GM21717 (cell line): ENCODE data around the gene SAMD10.
A peak's percentile ranks its signal among the peaks of the same experiment; 100 is the strongest.

Experiments used
- ATAC-seq: cut with Tn5 transposase; IDR thresholded peaks from one replicate; pipeline ENCODE4 v1.9.1; 2021; ENCODE audit warnings: mild to moderate bottlenecking, moderate library complexity; ENCODE audit not compliant: unreplicated experiment

Gene SAMD10

DNA sequence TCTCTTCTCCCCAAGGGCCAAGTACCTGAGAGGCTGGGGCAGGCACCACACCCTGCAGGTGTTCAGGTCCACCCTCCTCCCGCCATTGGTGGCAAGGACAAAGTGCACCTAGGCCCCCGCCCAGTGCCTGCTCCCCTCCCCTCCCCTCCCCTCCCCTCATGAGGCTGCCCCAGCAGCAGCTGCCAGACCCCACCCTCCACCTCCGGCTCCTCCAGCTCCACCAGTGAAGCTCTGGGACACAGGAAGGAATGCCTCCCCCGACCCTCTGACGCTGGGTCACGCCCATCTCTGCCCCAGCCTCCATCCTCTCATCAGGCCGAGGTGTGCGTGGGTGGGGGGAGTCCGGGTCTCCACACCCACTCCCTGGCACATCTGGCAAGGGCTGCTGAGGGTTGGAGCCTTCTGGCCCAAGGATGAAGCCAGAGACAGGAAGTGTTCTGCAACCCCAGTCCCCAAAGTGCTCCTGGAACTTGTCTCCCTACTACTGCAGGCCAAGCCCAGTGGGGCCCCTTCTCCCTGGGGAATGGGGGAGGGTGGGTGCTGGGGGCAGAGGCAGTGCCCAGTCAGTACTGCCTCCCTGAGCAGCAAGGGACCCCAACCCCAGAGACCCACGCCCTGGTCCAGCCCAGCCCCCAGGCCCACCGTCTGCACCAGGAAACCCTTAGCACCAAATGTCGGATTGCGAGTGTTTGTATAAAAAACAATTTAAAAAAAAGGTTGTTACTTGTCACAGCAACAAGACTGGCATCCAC lies 21.6 kb downstream of the SAMD10 start:
- ATAC-seq = no peak

DNA sequence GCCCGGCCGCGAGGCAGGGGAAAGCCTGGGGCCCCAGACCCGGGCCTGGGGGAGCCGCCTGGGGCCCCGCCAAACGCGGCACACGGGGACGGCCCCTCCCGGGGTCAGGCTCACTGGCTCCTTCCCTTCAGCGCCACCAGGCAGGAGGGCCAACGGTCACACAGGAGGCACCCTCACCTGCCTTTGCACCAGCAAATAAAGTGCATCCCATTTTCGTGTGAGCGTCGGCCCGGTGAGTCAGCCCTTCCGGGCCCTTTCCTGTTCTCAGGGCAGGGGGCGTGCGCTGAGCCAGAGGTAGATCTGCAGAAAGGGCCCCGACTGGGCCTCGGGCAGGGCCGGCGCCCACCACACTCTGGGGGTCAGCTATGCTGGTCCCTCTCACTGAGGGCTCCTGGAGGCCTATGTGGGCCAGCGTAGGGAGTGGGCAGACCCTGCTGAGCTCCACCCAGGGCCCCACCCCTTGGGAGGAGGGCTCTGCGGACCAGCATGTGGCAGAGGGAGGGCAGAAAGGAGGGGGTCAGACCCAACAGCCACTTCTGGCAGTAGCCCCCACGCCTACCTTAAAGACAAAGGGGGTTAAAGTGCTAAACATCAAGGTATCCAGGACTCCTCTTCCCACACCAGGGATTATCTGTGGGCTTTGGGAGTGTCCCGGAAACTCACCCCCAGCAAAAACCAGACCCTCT lies 22.3 kb downstream of the SAMD10 start:
- ATAC-seq = no peak

DNA sequence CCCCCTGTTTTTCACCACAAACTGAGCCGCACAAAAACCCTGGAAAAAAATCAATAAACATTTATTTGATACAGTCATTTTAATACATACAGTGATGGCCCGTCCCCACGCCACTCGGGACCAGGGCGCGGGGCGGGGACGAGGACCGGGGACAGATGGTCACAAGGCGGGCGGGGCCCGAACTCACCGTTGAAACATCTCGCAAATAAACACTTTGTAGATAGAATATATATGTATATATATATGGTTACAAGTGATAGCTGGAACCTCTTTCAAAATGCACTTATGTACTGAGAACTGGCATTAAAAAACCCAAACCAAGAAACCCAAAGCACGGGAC lies 22.8 kb downstream of the SAMD10 start:
- ATAC-seq = no peak

DNA sequence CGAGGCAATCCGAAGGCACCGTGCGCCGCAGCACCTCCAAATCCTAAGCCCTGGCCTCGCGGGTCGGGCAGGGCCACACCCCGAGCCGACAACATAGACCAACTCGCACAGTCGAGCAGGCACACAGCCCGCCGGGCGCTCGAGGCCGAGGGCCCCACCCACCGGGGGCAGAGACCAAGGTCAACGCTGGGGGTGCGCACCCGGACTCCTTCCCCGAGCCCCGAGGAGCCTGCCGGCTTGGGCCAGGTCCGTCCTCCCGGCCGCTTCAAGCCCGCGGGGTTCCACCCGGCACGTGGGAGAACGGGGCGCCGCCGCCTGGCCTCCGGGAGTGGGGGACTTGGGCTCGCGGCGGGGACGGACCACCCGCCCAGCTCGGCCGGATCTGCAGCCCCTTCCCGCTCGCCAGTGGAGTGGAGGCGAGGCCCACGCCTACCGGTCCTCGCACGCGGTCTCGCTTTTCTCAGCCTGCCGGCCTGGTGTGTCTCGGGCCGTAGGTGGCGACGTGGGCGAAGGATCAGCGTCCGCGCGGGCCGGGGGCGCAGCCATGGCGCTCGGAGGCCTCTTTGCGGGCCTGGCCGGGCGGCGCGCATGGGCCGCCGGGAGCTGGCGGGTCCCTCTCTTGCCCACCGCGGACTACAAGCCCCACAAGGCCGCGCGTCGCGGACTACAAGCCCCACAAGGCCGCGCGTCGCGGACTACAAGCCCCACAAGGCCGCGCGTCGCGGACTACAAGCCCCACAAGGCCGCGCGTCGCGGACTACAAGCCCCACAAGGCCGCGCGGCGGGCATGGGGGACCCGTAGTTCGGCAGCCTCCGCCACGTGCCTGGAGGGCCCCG lies 23.4 kb downstream of the SAMD10 start, which contains the start of gene UCKL1:
UCKL1 (minus strand) TSS at position 590 of the 837 bp plus-strand sequence; CDS start at position 546, 44 bp downstream.
- peak; percentile 53 for ATAC-seq

DNA sequence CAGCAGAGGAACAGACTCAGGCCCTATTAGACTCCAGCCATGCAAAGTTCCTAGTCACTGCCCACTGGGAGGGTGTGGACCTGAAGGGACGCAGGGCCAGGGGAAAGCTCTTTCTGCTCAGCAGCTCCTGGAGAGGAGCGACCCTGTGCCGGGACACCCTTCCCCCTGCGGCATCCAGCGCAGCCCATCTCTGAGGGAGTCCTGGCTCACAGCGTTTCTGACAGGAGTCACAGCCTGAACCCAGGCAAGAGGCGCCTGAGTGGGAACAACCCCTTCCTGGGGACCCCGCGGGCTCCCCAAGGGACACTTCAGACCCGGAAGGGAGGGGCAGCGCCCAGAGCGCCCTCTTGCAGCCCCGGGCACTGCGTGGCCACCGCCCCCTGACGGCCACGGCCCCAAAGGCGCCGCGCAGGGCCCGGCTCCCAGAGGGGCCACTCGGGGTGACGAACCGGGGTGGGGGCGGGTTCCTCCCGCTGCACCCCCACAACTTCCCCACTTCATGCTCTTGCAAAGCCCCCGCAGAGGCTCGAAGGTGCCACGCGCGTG lies 24.1 kb downstream of the SAMD10 start:
- ATAC-seq = no peak

DNA sequence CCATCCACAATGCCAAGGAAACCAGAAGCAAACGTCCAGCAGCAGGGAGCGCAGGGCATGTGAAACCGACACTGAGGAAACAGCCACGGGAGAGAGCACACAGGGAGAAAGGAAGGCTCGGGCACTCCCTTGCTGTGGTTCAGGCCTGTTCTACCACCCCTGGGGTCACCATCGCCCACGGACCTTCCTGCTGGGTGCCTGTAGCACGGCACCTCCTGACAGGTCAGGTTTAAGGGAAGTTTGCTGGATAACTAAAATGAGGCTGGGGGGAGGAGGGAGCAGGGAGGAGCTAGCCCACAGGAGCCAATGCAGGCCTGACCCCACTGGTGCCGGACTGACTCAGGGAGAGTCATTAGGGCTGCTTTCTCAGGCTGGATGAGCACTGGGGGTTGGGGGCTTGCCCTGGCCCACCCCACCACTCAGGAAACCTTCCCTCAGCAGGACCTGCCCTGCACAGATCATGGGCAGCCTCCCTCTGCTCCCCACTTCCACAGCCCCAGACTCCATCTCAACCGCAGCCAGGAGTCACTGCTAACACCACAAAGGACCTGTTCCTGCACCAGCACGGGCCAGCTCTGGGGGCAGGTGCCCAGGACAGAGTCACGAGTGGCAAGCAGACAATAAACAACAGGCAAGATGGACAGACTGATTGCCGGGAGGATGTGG lies 25.5 kb downstream of the SAMD10 start:
- ATAC-seq = no peak

DNA sequence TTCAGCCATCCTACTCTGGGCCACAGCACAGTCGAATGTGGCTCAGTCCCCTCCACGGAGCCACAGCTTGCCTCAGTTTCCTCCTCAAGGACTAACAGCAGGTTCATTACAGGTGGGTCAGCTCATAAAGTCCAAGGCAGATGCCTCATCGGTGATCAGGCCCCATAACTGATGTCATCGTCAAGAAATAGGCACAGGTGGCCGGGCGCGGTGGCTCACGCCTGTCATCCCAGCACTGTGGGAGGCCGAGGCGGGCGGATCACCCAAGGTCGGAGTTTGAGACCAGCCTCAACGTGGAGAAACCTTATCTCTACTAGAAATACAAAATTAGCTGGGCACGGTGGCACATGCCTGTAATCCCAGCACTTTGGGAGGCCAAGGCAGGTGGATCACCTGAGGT lies 26.7 kb downstream of the SAMD10 start:
- ATAC-seq = no peak

DNA sequence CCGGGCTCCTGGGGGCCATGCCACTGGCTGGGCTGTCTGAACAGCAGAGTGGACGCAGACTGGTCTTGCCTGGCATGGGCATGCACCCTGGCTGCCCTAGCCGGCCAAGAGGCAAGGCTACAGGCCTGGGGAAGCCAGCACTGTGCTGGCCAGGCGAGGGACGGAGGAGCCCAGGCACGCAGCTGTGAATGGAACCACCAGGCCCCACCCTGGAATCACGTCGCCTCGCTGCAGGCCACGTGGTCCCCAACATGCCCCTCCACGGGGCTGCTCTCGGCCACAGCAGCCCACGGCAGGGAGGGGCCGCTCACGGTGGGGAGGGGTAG lies 27.3 kb downstream of the SAMD10 start:
- ATAC-seq = no peak

DNA sequence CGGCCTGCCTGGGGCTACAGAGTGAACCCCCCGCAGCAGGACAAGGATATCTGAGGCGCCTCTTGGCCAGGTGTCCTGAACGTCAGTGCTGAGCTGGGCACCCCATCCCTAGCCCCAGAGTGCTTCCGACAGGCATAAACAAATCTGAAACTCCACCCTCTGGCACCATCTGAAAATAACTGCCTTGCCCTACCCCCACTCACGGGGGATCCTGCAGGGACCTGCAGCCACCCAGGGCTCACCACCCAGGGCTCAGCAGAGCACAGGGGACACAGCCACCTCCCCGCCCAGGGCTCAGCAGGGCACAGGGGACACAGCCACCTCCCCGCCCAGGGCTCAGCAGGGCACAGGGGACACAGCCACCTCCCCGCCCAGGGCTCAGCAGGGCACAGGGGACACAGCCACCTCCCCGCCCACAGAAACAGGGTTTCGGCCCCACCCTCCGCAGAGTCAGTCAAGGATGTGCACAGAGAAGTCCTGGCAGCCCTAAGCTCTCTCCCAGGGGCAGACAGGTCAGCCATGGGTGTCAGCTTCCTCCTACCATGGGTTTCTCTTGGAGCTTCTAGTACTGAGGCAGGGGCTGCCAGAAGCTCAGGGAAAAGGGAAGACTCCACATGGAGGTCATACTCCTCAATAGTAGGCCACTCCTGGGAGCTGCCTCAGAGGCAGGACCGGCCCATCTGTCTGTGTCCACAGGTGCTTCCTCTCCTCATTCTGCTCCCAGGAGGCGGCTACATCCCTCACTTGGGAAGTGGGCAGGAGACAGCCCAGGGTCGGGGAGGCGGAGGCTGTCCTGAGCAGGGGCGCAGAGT lies 27.8 kb downstream of the SAMD10 start:
- no peak for ATAC-seq

DNA sequence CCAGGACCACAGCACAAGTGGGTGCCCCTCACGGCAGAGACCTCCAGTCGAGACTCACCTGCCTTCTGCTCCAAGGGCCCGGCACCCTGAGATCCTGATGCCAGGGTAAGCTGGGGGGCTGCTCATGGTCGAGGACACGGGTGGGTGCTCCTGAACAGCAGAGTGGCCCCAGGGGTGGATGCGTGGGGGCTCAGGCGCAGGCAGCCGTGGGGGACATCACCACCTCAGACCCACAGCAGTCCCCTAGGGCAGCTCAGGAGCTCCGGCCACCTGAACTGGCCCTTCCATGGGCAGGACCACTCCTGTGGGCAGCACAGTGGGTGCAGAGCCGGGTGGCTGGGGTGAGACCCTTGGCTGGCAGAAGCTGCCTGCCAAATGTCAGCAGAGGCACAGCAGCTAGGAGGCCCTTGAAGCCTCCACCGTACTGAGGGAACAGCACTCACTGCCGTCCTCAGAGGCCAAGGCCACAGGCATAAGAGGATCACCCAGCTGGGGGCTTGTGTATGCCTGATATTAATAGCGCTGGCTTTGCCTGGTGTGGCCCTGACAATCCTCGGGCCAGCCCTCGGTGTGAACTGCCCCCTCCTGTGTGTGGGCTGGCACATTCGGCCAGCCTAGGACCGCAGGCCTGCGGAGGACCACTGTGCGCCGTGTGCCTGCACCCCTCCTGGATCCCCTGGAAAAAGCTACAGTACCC lies 28.6 kb downstream of the SAMD10 start:
- no peak for ATAC-seq

DNA sequence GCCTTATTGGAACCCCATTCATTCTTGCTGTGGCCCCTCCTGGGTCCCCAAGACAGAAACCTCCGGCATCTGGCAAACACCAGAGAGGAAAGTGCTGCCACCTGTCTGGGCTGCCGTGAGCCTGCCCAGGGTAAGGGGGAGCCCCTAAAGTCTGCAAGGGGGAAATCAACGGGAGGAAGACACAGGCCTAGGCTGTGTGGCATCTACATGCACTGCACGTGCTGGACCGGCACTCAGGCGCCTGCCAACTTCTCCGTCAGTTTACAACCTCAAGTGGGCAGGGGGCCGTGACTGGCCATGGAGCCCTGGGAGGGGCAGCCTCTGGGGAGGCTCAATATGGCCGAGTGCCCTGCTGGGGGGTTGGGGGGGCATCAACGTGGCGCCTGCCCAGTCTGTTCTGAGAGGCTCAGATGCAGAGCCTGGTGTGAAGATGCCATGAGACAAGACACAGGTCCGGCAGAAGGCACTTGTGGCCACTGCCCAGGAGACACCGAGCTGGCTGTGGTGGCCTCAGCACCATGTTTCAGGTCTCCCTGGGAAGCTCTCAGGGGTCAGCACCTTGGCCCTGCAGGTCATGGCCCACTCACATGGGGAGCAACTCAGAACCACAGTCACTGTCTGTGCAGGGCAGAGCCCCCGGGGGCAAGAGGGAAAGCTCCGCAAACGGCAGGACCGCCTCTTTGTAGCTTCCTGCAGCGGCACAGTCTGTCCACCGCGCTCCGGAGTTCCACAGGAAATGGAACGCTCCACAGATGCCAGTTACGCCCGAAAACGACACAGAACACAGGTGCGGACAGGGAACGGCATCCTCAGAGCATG lies 31.6 kb downstream of the SAMD10 start:
- ATAC-seq = no peak

DNA sequence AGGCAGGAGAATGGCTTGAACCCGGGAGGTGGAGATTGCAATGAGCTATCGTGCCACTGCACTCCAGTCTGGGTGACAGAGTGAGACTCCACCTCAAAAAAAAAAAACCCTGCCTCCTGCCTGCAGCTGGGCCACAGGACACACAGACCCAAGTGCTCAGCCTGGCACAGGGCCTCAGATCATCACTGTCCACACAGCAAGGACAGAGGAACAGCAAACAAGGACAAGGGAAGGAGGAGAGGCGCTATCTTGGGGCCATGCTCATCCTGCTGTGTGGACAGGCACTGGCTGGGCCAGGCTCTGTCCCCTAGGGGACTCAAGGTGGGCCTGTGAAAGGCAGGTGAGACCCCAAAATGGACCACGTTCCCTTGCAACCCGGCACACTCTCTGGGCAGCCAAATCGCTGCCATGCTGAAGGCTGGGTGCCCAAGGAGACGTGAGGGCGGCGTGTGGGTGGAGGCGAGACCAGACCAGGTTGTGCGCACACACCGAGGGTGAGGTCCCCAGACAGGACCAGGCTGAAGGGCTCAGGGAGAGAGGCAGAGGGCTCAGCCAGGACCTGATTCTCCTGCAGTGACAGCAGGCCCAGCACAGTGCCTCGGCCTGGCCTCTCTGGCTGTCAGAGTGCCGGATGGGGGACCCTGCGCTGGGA lies 32.3 kb downstream of the SAMD10 start:
- no peak for ATAC-seq

DNA sequence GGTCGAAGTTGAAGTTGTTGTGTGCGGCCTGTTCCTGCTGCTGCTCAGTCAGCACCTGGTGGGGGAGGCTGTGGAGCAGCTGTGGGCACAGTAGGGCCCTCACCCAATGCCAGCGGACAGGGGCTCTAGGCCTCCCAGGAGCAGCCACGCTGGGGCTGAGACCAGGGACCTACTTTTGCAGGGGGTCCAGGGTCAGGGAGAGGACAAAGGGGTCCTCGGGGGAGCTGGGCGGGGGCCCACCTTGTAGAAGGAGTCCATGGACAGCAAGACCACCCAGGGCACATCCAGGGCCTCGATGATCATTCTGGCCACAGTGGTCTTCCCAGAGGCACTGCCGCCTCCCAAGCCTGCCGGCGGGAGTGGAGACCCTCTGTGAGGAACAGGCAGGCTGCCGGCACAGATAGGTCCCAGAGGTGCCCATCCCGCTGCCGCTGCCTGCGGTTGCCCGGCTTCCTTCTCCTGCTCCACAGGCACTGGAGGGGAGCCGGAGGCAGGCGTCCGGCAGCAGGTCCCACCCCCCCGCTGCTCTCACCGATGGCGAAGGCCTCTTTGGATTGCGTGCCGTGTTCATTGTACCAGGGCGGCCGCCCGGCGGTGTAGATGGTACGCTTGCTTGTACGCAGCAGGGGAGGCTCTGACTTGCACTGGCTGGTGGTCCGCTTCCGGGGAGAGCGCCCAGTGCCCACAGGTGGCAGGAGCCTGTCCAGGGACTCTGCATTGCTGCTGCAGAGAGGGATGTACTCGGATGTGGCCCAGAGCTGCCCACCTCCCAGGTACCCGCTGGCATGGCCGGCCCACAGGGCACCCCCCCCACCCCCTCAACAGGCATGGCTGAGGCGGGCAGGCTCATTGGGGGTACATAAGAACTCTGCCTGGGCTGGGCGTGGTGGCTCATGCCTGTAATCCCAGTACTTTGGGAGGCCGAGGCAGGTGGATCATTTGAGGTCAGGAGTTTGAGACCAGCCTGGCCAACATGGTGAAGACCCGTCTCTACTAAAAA lies 33.2 kb downstream of the SAMD10 start:
- no peak for ATAC-seq

DNA sequence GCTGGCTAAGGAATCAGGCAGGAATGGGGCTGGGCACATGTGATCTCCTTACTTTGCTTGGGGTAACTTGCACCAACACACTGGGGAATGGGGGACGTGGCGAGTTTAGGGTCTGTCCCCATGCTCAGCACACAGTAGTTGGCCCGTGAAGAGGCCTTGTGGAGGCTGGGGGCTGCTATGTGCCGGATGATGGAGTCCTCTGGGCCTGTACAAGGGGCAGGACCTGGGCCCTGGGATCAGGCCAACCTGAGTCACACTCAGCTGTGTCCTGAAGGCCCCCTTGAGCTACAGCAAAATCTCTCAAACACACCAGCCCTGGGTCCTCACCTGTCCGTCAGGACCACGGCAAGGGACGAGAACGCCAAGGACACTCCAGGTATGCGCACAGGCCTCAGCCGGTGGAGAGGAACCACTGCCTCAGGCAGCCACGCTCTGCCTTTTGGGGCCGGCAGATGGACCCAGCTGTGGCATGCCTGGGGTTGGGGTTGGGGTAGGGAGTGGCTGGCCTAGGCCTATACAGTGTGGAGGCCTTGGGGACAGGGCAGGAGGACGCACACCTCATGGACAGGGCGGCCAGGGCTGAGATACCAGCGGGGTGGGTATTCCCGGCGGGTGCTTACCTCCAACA lies 34.3 kb downstream of the SAMD10 start:
- no peak for ATAC-seq

DNA sequence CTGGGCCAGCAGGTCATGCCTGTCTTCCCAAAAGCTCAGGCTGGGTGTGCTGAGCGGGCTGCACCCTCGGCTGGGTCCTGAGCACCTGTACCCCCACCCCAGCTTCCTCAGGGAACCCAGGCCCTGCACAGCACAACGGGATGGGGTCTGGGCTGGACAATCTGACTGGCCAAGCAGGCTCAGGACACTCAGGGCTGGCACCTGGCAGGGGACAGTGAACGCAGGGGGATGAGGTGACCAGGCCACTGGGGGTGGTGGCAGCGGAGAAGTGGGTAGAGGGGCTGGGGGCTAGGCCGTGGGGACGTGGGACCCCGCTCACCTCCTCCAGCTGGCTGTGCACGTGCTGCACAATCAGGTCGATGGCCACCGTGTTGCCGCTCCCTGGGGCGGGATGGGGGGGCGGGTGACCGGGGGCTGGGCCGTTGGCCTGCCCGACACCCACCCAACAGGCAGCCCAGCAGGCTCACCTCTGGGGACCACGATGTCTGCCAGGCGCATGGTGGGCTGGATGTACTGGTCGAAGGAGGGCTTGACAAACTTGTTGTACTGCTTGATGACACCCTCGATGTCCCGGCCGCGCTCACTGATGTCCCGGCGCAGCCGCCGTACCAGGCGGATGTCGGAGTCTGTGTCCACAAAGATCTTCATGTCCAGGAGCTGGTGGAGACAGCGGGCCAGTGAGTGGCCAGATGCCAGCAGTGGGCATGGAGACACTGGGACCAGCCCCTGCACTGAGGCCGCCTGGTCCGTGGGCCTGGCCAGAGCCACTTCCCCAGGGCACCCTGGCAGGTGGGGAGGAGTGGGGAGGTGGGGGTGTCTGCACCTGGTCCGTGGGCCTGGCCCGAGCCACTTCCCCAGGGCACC lies 35.1 kb downstream of the SAMD10 start:
- no peak for ATAC-seq

DNA sequence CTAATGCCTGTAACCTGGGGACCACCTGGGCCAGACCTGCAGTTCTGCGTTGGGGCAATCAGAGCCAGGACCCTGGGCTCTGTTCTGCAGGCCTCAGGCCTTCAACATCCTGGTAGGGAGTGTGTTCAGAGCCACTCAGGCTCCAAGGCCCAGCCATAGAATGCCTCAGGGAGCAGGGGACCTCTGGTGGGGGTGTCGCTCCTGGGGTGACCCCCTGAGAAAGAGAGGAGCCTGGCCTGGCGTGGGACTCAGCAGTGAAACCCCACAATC lies 35.7 kb downstream of the SAMD10 start:
- ATAC-seq = no peak
